Inflammatory macrophage treated with lipopolysaccharide for 4 hours (primary cell): ENCODE results near the gene EN1.

ENCODE experiments used
- DNase-seq: peaks from one replicate; pipeline ENCODE4 v3.0.0-alpha.2; 2020

The EN1 gene

DNA sequence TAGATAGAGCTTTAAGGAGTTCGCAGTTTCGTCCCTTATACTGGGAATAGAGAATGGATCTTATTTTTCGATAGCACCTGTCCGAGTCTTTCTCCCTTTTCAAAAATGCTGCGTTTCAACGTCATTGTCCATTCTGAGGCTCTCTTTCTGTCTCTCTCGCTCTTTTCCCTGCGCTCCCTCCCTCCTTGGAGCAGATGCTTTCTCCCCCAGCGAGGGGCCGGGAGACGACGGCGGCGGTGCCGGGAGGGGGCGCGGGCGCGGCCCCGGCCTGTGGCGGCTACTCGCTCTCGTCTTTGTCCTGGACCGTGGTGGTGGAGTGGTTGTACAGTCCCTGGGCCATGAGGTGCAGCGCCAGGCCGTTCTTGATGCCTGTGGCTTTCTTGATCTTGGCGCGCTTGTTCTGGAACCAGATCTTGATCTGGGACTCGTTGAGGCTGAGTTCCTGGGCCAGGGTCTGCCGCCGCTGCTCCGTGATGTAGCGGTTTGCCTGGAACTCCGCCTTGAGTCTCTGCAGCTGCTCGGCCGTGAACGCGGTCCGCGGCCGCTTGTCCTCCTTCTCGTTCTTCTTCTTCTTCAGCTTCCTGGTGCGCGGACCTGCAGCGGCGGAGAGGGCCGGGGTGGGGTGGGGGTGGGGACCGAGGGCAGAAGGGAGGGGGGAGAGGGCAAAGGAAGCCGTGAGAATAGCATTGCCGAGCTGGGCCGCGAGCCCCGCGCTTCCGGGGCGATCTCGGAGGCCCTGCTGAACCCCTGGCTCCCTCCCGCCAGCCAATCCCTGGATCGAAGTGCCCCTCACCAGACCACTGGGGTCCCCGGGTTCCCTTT, 4.6 kb downstream of the EN1 start:
- no peak for DNase-seq

DNA sequence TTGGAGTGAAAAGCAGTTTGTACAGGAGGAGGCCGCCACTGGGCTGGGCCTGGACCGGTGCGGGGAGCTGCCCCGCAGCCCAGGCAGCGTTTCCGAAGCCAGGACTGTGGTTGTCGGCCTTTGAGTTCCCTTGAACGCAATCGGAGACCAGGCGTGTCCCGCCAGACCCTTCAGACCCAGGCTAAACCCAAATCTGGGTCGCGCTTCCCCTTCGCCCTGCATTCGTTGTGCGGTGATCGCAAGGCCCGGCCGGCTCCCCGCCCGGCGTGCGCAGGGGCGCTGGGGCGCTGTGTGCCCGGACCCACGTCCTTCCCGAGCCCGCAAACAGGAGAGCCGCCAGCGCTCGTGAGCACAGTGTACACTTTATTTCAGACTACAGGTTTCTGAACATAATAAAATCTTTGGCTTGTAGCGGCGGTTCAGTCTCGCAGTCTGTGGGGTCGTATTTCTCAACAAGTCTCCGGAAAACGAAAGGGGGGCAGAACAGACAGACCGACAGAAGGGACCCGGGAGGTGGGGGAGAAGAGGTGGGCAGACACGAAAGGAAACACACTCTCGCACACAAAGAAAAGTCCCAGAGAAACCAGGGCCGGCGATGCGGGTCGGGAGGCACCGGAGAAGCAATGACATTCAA, 5.5 kb downstream of the EN1 start:
- DNase-seq, result no peak

DNA sequence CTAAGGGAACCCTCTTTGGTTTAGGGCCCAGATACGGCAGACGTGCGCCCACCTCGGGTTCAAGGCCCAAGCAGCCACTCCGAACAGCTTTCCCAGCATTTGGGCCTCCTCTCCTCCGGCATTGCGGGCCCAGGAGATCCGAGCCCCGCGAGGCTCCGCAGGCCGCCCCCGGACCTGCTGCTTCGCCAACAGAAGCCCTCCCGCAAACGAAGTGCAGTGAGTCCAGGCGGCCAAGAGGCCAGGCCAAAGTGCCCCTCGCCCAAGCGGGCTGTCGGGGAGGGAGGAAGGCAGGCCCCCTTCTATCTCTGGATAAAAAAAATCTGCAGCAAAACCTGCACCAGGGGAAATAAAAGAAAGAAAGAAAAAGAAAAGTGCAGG, 6.0 kb downstream of the EN1 start:
- no peak for DNase-seq

DNA sequence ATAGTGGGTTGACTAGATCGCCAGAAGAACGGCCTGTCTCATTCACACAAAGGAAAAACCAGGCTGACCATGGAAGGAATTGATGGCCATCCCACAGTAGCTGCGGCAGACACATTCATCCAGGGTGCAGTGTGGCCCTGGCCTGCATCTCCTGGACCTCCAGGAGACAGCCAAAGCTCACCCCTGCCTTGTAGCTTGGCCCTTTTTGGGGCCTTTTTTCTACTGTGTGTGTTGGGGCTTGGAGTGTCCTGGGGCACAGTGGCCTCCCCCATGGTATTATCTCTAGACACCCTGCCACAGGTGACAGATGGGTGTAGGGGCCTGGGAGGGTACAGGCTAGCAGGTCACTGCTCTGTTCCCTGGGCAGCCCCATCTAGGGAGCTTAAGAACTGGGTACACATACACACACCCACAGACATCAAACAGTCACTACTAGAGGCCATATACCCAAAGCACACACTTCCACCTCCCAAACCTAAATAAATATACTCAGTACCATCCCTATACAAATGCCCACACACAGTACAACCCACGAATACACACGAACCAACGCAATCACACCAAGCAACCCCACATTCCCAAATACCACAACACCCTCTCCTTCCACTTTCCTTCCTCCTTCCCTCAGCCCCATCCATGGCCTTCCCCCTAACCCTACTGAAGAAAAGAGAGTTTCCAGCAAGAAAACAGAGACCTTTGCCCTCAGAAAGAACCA, 8.6 kb downstream of the EN1 start:
- no peak for DNase-seq

DNA sequence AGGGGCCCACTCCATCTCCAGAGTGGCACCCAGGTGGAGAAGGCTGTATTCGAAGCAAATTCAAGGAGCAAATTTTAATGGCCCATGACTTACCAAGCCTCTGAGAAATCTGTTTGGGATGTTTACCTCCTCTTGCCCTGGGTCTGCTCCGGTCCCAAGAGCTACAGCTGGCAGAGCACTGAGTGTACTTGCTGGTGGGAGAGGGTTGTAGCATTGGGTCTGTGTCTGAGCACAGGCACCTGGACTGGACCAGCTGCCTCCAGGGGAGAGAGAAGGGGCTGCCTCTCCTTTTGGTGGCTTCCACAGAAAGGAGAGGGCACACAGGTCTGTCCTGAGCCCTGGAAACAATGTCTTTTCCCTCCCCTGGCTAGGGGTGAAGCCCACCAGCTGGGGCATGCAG, 9.8 kb downstream of the EN1 start:
- DNase-seq, result no peak

DNA sequence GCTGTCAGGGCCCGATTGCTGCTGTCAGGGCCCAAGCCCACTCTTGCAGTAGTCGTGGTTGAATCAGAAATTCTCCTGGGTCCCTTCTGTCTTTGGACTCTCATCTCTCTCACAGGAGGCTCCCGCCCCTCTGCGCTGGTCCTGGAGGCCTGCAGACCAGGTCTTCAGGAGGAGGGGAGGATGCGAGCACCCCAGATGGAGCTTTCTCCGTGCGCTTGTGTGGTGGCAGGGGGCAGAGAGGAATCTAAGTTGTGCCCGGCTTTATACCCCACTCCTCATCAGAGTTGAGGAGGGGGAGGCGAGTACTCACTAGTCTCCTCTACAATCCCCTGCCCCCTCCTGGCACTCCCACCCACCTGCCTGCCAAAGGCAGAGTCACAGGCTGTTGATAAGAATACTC, 10.4 kb downstream of the EN1 start:
- no peak for DNase-seq

DNA sequence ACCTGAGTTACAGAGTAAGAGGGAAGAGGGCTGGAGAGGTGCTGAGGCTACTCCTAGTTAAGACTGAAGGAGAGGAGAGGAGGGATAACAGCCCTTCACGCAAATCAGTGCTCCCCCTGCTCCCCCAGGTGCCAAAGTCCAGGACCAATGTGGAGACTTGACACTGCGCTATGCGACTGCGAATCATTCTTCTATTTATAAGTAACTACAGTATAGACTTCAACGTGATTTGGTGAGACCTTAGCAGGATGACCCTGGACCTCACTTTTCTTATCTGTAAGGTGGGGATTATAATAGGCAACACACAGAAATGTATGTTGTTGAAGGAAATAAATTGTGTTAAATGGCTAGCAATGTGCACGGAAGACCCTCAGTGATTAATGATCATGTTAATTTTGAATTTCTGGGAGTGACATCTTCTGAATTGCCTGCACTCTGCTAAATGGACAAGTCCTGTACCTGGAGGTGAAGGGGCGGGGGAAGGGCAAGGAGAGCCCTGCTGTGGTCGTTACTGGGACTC, 11.0 kb downstream of the EN1 start:
- DNase-seq, result no peak

DNA sequence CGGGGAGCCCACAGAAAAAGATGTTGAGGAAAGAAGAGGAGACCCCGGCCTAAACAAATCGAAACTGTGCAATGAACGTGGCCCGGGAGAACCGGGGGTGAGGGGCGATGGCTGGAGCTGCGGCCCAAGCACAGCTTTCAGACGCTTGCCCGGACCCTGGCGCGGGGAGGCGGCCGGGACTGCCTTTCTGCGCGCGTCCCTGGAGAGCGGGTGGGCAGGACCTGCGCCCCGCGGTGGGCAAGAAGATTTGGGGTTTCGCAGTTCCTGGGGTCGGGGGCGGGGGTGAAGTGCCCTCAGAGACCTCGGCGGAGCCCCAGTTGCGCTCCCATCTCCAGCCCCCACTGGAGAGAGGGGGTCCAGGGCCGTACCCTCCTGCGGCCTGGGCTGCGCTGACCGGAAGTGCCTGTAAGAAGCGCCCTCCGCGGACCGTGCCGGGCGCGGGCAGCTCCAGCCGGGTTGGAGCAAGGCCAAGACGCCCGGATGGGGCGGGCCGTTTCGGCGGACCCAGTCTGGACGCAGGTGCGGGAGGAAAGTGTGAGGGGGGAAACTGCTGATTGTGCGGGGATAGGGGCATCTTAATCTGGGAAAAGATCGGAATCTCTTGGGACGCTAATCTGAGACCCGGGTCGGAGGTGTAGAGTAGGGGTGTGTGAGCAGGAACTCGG, 11.6 kb downstream of the EN1 start:
- no peak for DNase-seq

DNA sequence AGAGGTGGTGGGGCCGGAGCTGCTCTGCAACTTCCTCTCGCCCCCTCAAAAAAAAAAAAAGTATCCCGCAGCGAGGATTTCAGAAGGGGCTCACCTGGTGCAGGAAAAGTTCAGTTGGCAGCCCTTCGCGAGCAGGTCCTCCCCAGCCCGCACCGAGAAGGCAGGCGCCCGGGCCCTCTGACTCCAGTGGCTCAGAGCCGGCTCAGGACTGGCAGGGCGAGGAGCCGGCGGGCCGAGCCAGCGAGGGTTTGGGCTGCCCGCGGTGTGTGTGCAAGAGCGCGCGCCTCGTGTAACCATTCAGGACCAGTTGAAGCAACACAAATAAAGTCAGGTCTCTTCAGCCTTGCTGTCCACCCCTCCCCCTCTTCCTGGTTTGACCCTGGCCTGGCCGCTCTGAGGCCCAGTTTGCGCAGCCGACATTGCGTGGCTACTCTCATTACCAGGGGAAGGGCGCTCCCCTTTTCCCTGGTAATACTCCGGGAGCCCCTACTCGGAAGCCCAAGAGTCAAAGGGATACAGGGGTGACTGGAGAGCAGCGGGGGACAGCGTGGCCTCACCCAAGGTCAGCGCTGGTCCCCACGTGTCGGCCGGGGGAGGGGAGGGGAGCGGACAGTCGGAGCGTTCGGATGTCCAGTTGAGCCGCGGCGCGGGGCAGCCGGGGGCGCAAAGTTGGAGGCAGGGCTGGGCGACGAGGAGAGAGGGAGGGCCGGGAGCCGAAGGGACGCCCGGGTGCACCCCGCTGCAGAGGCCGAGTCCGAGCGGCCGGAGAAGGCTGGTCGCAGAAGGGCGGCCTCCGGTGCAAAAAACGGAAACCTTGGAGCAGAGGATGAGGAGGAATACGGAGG, 12.3 kb downstream of the EN1 start:
- DNase-seq, result no peak

DNA sequence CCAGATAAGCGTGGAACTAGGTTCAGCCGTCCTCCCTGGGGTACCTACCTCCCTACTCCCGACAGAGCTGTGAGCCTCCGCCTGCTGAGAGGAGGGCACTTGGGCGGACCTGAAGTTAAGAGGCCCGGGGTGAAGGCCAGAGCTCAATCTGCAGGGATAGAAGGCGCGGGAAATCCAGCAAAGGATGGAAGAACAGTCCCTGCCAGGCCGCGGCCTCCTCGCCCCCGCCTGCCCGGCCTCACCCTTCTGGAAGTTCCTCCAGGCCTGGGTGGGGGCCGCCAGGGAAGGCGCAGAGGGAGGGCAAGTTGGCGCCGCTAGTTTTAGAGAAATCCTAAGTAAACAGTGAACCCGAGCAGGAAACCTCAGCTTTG, 13.0 kb downstream of the EN1 start:
- DNase-seq, result no peak

DNA sequence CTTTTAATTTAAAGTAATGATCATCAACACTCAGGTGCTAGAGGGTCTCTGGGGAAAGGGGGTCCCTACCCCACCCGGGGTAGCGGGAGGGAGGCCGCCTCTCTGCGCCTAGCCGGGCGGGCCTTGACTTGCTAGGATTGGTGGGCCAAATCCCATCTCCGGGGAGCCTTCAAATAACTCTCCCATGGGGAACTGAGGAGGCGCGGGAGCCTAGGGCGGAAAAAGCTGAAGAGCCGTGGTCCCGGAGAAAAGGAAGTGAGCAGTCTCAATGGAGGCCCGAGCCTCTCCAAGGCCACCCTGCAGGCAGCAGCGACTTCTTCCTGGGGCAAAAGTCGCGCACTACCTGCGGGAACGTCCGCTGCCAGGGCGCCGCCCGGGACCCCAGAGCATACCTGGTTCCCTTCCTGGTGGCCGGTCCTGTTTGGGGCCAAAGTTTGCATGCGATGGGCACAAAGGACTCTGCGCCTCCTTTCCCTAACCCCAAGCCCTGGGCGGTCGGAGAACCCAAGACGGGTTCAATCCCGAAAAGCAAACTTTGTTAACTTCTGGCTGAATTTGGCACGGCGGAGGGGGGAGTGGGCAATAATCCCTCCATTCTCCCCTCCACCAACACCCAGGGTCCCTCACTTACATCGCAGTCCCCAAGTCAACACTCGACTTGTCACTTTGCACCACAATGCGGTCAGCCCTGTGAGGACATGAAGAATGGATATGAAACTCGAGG, 13.6 kb downstream of the EN1 start:
- no peak for DNase-seq

DNA sequence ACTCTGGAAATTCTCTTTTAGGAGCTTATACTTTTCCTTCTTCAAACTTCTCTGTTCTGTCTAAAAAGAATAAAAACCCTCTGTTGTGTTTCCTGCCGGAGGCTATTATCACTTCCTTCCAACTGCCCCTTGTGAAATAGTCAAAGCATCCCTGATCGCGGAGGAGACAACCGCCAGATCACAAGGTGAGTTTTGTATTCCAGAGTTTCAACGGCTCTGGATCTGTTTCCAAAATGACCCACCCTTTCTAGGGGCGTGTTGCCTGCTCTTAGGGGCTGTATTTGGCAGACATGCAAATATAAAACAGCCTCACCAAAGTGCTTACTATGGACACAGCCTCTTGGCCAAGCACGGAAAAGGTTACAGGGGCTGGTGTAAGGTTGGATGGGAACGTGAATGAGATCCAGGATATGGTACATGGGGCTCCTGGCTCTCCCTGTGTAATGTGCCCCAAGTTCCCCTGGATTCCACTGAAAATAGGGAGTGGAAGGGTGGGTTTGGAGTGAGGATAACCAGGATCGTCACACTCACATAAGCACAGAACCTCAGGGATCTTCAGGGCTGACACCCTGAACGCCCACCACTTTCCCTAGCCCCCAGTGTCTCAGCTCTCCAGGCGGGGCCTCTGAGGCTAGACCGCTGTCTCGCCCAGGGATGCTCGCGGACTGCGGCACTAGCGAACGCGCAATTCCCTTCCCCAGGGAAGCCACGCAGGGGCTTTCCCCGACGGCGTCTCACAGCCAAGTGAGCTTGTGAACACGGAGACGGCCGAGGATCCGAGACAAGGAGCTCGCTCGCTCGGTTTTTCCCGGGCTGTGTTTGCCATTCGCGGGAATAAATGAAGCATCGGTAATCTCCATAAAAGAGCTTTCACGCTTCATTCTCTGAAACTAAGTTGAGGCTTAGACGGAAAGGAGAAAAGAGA, 14.4 kb downstream of the EN1 start:
- no peak for DNase-seq

DNA sequence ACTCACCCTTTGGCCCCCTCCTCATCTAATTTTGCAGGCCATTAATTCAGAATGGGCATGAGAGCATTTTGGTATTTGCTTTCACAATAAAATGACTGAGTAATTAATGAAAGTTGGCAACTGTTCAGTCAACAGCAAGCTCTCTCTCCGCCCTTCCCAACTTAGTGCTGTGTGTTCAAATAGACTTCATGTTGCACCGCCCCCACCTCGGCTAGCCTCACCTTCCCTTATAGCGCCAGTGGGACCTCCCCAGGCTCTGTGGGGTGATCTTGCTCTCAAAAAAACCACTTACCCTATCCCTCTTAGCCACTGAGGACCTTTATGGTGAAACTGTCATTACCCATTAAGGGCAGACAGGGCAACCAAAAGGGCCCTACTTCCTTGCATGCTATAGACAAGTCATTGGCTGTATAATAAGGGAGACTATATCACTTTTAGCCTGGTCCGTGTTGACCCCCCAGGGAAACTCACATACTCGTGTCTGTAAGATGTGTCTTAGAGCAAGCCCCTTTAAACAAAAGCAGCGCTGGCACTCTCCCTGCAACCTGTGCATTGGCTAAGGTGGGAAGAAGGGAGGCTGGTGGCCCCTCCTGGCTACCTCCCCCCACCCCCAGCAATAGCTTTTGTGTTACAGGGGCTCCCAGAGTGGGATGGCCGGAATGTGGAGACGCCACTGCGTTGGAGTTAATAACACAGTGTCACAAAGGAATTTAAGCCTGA, 15.2 kb downstream of the EN1 start:
- DNase-seq, result no peak

DNA sequence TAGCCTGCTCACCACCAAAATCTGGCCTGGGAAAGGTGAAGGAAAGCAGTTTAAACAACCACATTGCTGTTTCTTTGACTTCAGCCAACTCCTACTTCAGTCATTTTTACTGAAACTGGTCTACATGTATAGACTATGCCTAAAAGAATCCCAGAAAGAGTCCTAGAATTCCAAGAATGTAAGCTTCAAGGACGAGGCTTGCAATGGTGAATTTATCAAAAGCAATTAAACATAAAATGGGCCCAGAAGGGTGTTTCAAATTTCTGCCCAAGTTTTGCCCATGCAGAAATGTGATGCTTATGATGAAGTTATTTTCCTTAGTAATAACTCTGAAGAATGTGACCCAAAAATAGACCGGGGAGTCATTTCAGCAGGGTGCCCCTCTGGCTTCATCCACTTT, 16.6 kb downstream of the EN1 start:
- DNase-seq, result no peak

DNA sequence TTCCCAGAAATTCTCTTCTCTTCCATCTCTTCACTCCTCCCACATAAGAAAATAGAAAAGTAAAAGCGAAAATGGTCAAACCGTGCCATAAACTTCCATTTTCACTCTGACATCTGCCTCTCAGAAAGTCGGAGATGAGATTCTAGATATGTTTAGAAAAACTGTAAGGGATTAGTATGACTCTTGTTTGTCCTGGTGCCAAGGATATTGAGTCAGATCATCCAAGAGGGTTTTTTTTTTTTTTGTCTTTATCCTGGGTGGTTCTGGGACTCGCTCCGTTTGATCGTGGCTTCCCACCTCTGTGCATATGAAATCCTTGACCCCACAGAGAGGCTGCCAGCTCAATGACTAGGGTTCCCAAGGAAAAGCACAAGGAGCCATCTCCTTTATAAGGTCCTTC, 17.3 kb downstream of the EN1 start:
- no peak for DNase-seq

DNA sequence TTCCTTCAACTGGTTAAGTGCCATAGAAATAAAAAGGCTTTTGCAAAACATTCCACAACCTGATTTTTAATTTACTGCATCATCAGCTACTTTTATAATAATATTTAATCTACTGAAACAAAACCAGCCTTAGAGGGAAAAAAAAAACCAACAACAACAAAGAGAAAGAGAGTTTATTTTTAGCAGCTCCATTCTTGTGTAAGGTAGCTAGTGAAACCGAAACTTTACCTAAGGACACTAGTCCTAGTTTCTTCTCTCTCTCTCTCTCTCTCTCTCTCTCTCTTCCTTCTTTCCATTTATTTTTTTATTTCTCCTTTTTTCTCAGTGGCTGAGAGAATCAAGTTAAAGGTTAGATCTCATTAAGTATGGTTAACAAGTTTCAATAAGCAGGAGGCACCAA, 21.4 kb downstream of the EN1 start:
- no peak for DNase-seq

DNA sequence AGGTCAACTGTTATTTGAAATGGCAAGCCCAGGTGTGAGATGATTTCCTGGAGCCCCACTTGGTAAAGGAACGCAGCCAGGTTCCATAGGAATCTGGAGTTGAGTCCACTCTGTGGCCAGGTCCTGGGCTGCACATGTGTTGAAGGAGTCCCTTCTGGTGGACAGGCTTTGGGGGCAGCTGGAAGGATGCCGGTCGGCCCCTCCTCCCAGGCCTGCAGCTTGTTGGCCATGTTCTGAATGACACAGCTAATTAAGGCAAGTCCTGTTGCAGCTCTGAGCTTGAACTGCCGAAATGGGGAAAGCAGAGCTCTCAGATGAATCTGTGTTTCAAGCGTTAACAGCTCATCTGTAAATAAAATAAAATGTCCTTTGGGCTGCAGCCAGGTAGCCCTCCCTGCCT, 23.8 kb downstream of the EN1 start:
- no peak for DNase-seq

DNA sequence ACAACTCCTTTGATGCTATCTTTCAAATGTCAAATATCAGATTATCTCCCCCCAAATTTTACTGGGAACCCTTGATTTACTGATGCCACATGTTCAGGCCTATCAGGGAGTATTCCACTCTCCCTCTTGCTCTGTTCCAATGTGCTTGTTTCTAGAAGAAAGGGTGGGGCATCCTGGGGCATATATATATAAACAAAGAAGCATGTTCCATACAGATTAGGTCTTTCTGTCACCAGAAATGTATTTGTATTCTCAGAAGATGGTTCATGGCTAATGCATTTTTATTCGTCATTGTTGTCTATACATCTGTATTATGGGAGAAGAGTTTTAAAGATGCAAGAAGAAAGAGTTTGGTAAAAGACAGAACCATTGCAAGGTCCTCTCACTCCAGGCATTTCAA, 24.9 kb downstream of the EN1 start:
- no peak for DNase-seq

DNA sequence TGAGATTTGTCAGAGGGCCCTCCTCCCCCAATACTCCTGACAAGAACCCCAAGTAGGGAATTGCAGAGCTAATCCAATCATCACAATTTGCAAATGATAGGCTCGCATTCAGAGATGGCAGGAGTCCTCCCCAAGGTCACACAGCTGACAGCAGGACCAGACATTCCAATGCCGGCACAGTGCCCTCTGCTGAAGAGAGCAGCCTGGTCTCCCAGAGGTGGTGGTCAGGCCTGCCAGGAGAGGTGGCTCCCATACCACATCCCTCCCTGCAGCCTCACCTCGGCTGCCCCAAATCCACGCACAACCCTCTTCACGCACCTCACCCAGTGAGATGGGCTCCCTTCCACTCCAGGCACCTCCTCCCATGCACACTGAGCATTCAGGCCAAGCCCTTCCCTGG, 25.4 kb downstream of the EN1 start:
- no peak for DNase-seq

DNA sequence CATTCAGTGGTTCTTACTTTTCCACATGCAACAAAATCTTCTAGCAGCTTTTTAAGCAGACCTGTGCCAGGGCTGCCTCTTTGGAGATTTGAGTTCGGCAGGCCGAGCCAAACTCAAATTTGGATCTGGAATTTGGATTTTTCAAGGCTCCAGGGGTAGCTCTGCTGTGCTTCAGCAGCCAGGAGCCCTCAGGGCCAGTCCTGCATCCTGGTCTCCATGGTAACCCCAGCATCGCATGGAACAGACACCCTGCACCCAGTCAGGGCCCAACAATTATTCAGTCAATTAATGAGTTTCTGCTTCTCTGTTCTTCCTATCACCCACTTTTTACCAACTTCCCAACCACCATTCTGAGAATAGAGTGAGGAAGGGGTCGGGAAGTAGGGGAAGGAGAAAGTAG, 30.0 kb downstream of the EN1 start:
- DNase-seq, result no peak
